GM10266 (cell line): ENCODE results near the gene RAB10.
"Not testable (repeated sequence)": the region's sequence is repeated elsewhere in the genome, so short reads cannot be mapped to it uniquely, and the experiment has no call there.

Experiments used
- DNase-seq: peaks from one replicate; pipeline ENCODE4 v3.0.0; 2012; ENCODE audit errors: extremely low spot score
- CTCF ChIP-seq: IDR thresholded peaks from 2 replicates; pipeline ENCODE4 v1.5.1; 2012; ENCODE audit warnings: mild to moderate bottlenecking, low read depth; ENCODE audit not compliant: control insufficient read depth, insufficient read depth; ENCODE audit errors: missing control alignments

RAB10 gene

GRCh38 chr2:26017464-26018183 is 16.3 kb upstream of the RAB10 start:
- no peak for TF ChIP-seq CTCF
- DNase-seq = no peak

GRCh38 chr2:26018184-26019055 is 15.5 kb upstream of the RAB10 start:
- DNase-seq = no peak
- no peak for TF ChIP-seq CTCF

- DNase-seq = no peak
- no peak for TF ChIP-seq CTCF
Observed at GRCh38 chr2:26020231-26020640, 13.6 kb upstream of the RAB10 start.

GRCh38 chr2:26024260-26024659 is 9.6 kb upstream of the RAB10 start:
- TF ChIP-seq CTCF = no peak
- no peak for DNase-seq

GRCh38 chr2:26025509-26025908 is 8.4 kb upstream of the RAB10 start:
- DNase-seq = no peak
- no peak for TF ChIP-seq CTCF

- DNase-seq = not testable (repeated sequence)
Observed at GRCh38 chr2:26028083-26028482, 5.8 kb upstream of the RAB10 start.

- not testable (repeated sequence) for DNase-seq
Observed at GRCh38 chr2:26032586-26033269, 1.2 kb upstream of the RAB10 start.
